Activated CD4-positive, CD25-positive, alpha-beta regulatory T cell treated with anti-CD3 and anti-CD28 coated beads, Interleukin-2, amount 50 U/mL, for 72 hours (primary cell): ENCODE measurements around the gene RAD51B.
"Not testable (repeated sequence)": the region's sequence is repeated elsewhere in the genome, so short reads cannot be mapped to it uniquely, and the experiment has no call there.

Source experiments
- DNase-seq: peaks from one replicate; pipeline ENCODE4 v3.0.0; 2021

Gene RAD51B

GRCh38 chr14:68285421-68286179, 466.0 kb downstream of the RAD51B start:
- peak; percentile 56 for DNase-seq

GRCh38 chr14:68286667-68287066, 467.1 kb downstream of the RAD51B start:
- no peak for DNase-seq

GRCh38 chr14:68289452-68289851, 469.9 kb downstream of the RAD51B start:
- DNase-seq, result not testable (repeated sequence)

- no peak for DNase-seq
These were observed 472.2 kb downstream of the RAD51B start for GRCh38 chr14:68291820-68292219.

- no peak for DNase-seq
These were observed 473.0 kb downstream of the RAD51B start for GRCh38 chr14:68292441-68293215.

- no peak for DNase-seq
These were observed 473.8 kb downstream of the RAD51B start for GRCh38 chr14:68293404-68293803.

GRCh38 chr14:68295316-68295816, 475.8 kb downstream of the RAD51B start:
- no peak for DNase-seq

GRCh38 chr14:68297039-68297438, 477.5 kb downstream of the RAD51B start:
- DNase-seq, result no peak

- no peak for DNase-seq
These were observed 478.4 kb downstream of the RAD51B start for GRCh38 chr14:68297876-68298468.

GRCh38 chr14:68300608-68301007, 481.0 kb downstream of the RAD51B start:
- DNase-seq, result no peak

- no peak for DNase-seq
These were observed 481.6 kb downstream of the RAD51B start for GRCh38 chr14:68301219-68301618.

GRCh38 chr14:68302938-68303337, 483.4 kb downstream of the RAD51B start:
- DNase-seq, result not testable (repeated sequence)

- DNase-seq, result no peak
These were observed 486.2 kb downstream of the RAD51B start for GRCh38 chr14:68305738-68306137.

- DNase-seq, result no peak
These were observed 486.8 kb downstream of the RAD51B start for GRCh38 chr14:68306265-68306933.

GRCh38 chr14:68306934-68307789, 487.6 kb downstream of the RAD51B start:
- no peak for DNase-seq

- no peak for DNase-seq
These were observed 488.2 kb downstream of the RAD51B start for GRCh38 chr14:68307790-68308168.

- no peak for DNase-seq
These were observed 489.3 kb downstream of the RAD51B start for GRCh38 chr14:68308726-68309520.

- DNase-seq, result no peak
These were observed 490.0 kb downstream of the RAD51B start for GRCh38 chr14:68309616-68310015.

- DNase-seq, result no peak
These were observed 492.7 kb downstream of the RAD51B start for GRCh38 chr14:68312300-68312699.

- peak; percentile 31 for DNase-seq
These were observed 493.5 kb downstream of the RAD51B start for GRCh38 chr14:68312884-68313610.

GRCh38 chr14:68314642-68315041, 495.1 kb downstream of the RAD51B start:
- DNase-seq, result no peak
